GM12878 (cell line): ENCODE results near the gene SLC16A10. TPM values are rescaled to one million over a fixed set of nuclear protein-coding genes. Genes with fewer than 3 reads are reported as not detected.

Source experiments
- ATAC-seq: fragments of 200-7000 bp; cut with Tn5 transposase; 3 replicates; pipeline ENCODE4 v1.9.1; 2020; ENCODE audit warnings: mild to moderate bottlenecking, moderate library complexity
- BruUV-seq: library from RNA; stranded (reverse); fragments of 400-500 nt; replicated peaks from 2 replicates; lab custom pipeline; 2021; lab: Mats Ljungman, UMichigan
- CTCF ChIA-PET: fragments of 300-600 bp; sonication (Branson Sonifier 250); formaldehyde crosslinking; extraction: SDS; loops from one replicate; lab custom pipeline; 2021; ENCODE audit warnings: inconsistent platforms; lab: Yijun Ruan, JAX
- POLR2A ChIA-PET: fragments of 350-600 bp; formaldehyde crosslinking; extraction: SDS; loops from one replicate; lab custom pipeline; 2021; ENCODE audit warnings: inconsistent platforms; lab: Charles Lee
- RAD21 ChIA-PET: fragments of 300-600 bp; sonication (Branson Sonifier 250); formaldehyde crosslinking; loops from one replicate; lab custom pipeline; 2023; ENCODE audit warnings: antibody characterized with exemption; ENCODE audit not compliant: unreplicated experiment; lab: Charles Lee
- SMC1A ChIA-PET: fragments of 300-600 bp; sonication (Branson Sonifier 250); formaldehyde crosslinking; loops from one replicate; lab custom pipeline; 2023; ENCODE audit not compliant: unreplicated experiment, uncharacterized antibody; lab: Charles Lee
- DNase-seq: peaks from one replicate; pipeline ENCODE4 v3.0.0-alpha.2; 2011; ENCODE audit warnings: low read depth, low spot score
- FAIRE-seq: peaks from 3 replicates; lab custom pipeline; 2011; peaks lifted over from hg19 to GRCh38; lab: Jason Lieb, UNC
- H2AFZ ChIP-seq: 2 replicates; pipeline ENCODE4 v1.6.0; 2011; ENCODE audit warnings: low read depth, low read length, control low read depth; ENCODE audit not compliant: control insufficient read depth
- H3K27ac ChIP-seq: 2 replicates; pipeline ENCODE4 v1.5.1; 2011; ENCODE audit warnings: control low read depth; ENCODE audit not compliant: control insufficient read depth, insufficient read depth
- H3K27me3 ChIP-seq, 2 experiments: replicated peaks in 1 of 2; 2 replicates each; pipeline versions ENCODE4 v1.6.0 to v1.6.1; 2011; ENCODE audit warnings: low read length in 1 of 2; ENCODE audit not compliant: control insufficient read depth in 2 of 2, insufficient read depth in 2 of 2
- H3K36me3 ChIP-seq, 2 experiments: 2 replicates each; pipeline ENCODE4 v1.5.1; 2011; ENCODE audit warnings: low read length in 1 of 2; ENCODE audit not compliant: control insufficient read depth in 2 of 2, insufficient read depth in 2 of 2
- H3K4me1 ChIP-seq: 2 replicates; pipeline ENCODE4 v1.6.1; 2011; ENCODE audit warnings: mild to moderate bottlenecking, low read length, moderate library complexity, mixed read lengths; ENCODE audit not compliant: control insufficient read depth, insufficient read depth
- H3K4me2 ChIP-seq: 2 replicates; pipeline ENCODE4 v1.6.0; 2011; ENCODE audit warnings: control low read depth; ENCODE audit not compliant: control insufficient read depth, insufficient read depth
- H3K4me3 ChIP-seq: fragments of 200-600 bp; sonication (generic); 2 replicates; pipeline ENCODE4 v1.5.1; 2016
- H3K79me2 ChIP-seq: 2 replicates; pipeline ENCODE4 v1.6.0; 2011; ENCODE audit warnings: low read length; ENCODE audit not compliant: control insufficient read depth, insufficient read depth
- H3K9ac ChIP-seq: 2 replicates; pipeline ENCODE4 v1.8.0; 2011; ENCODE audit warnings: low read length, control low read depth, mixed read lengths; ENCODE audit not compliant: control insufficient read depth, insufficient read depth
- H3K9me3 ChIP-seq: replicated peaks from 3 replicates; pipeline ENCODE4 v1.5.1; 2011; ENCODE audit warnings: mild to moderate bottlenecking, low read length; ENCODE audit not compliant: control insufficient read depth, insufficient read depth
- H4K20me1 ChIP-seq: 2 replicates; pipeline ENCODE4 v1.6.0; 2011; ENCODE audit not compliant: control insufficient read depth, insufficient read depth
- ATF7 ChIP-seq: fragments of 450-650 bp; IDR thresholded peaks from 2 replicates; pipeline ENCODE4 v1.6.1; 2016; ENCODE audit warnings: low read depth, mild to moderate bottlenecking
- CBX3 ChIP-seq: fragments of 200-600 bp; sonication (generic); IDR thresholded peaks from 2 replicates; pipeline ENCODE4 v1.6.1; 2016; ENCODE audit warnings: low read depth, borderline replicate concordance
- CHD1 ChIP-seq: IDR thresholded peaks from 2 replicates; pipeline ENCODE4 v1.6.1; 2012; ENCODE audit warnings: low read depth, low read length, improper control_type of control experiment
- KLF5 ChIP-seq: fragments of 450-650 bp; IDR thresholded peaks from 2 replicates; pipeline ENCODE4 v1.6.1; 2014; ENCODE audit warnings: mild to moderate bottlenecking; ENCODE audit not compliant: partially characterized antibody
- NBN ChIP-seq: fragments of 450-650 bp; IDR thresholded peaks from 2 replicates; pipeline ENCODE4 v1.6.1; 2016
- NR2C1 ChIP-seq: fragments of 450-650 bp; IDR thresholded peaks from 2 replicates; pipeline ENCODE4 v1.6.1; 2017; ENCODE audit warnings: antibody characterized with exemption, mild to moderate bottlenecking, moderate library complexity
- RUNX3 ChIP-seq: IDR thresholded peaks from 2 replicates; pipeline ENCODE4 v1.6.1; 2012; ENCODE audit warnings: low read length, inconsistent platforms
- SMARCA5 ChIP-seq: fragments of 450-650 bp; IDR thresholded peaks from 2 replicates; pipeline ENCODE4 v1.6.1; 2017; ENCODE audit warnings: mild to moderate bottlenecking
- SRF ChIP-seq, 2 experiments: IDR thresholded peaks; 2 replicates each; pipeline ENCODE4 v1.6.1; 2011; ENCODE audit warnings: low read depth in 2 of 2, low read length in 2 of 2, mild to moderate bottlenecking in 1 of 2, moderate library complexity in 1 of 2
- TARDBP ChIP-seq: IDR thresholded peaks from 2 replicates; pipeline ENCODE4 v1.6.1; 2016; ENCODE audit warnings: borderline replicate concordance
- TCF7 ChIP-seq: IDR thresholded peaks from 2 replicates; pipeline ENCODE4 v1.6.1; 2014; ENCODE audit warnings: antibody characterized with exemption, borderline replicate concordance
- WGBS: methylation state at CpG from one replicate; pipeline ENCODE4 v1.1.6; 2016; ENCODE audit warnings: low lambda C conversion rate; ENCODE audit not compliant: insufficient replicate concordance, insufficient coverage; ENCODE audit errors: missing lambda C conversion rate; 5-methylcytosine and 5-hydroxymethylcytosine counted together
- in situ Hi-C: fragments of 300-500 bp; cut with MboI; formaldehyde crosslinking; loops from 9 replicates; pipeline ENCODE4 v1.14.3; 2018; ENCODE audit warnings: mixed read lengths
- intact Hi-C: fragments of 100-400 bp; cut with micrococcal nuclease; formaldehyde crosslinking; loops from one replicate; pipeline ENCODE4 v1.14.2; 2022; ENCODE audit not compliant: unreplicated experiment
- polyA plus RNA-seq, 11 experiments: library from polyadenylated mRNA; depleted of rRNA in 4 of 11; unstranded in 6 of 11; stranded (reverse) in 5 of 11; fragments of >200 nt; fragmentation: Nextera tagmentation in 4 of 11; fragmentation: Illumina TruSeq in 1 of 11; extraction: Ambion mirVana in 4 of 11; extraction: Trizol in 1 of 11; gene quantifications; 1 replicate in 1 of 11; 2 replicates in 10 of 11; pipeline versions ENCODE4 v1.2.1 to v1.2.3, GENCODE V29; 2011 to 2016; ENCODE audit warnings: inconsistent platforms in 2 of 11, missing spikeins in 2 of 11, low read depth in 1 of 11
- total RNA-seq, 4 experiments: library from RNA; depleted of rRNA in 3 of 4; stranded (reverse); fragments of >200 nt in 3 of 4; fragmentation: Illumina TruSeq in 1 of 4; extraction: Trizol in 1 of 4; gene quantifications; 2 replicates each; pipeline versions ENCODE4 v1.2.1 to v1.2.3, GENCODE V29; 2013 to 2021
- TF ChIP-seq, protein P1 (sequence below): fragments of 450-650 bp; IDR thresholded peaks from 2 replicates; pipeline ENCODE4 v1.6.1; 2017; ENCODE audit warnings: mild to moderate bottlenecking, low read depth, inconsistent platforms; ENCODE audit not compliant: poor library complexity, severe bottlenecking
- TF ChIP-seq, protein P2 (sequence below): fragments of 450-650 bp; IDR thresholded peaks from 2 replicates; pipeline ENCODE4 v1.6.1; 2017; ENCODE audit warnings: mild to moderate bottlenecking
- TF ChIP-seq, protein P3 (sequence below): fragments of 450-650 bp; IDR thresholded peaks from 2 replicates; pipeline ENCODE4 v1.6.1; 2017; ENCODE audit warnings: low read depth, mild to moderate bottlenecking, moderate library complexity
- TF ChIP-seq, protein P4 (sequence below): IDR thresholded peaks from 2 replicates; pipeline ENCODE4 v1.6.1; 2012; ENCODE audit warnings: low read length, inconsistent platforms
- TF ChIP-seq, protein P5 (sequence below): IDR thresholded peaks from 2 replicates; pipeline ENCODE4 v1.6.1; 2011; ENCODE audit warnings: borderline replicate concordance, low read depth, mild to moderate bottlenecking, moderate library complexity, low read length; ENCODE audit not compliant: insufficient read depth, poor library complexity, severe bottlenecking

Gene SLC16A10
- total and polyA plus RNA-seq, 10 of the 15 experiments (the other 5 are each of a cell fraction or from before 2014, with no cell fraction given) = 2.3 to 19.0 (median 8.0) TPM

DNA sequence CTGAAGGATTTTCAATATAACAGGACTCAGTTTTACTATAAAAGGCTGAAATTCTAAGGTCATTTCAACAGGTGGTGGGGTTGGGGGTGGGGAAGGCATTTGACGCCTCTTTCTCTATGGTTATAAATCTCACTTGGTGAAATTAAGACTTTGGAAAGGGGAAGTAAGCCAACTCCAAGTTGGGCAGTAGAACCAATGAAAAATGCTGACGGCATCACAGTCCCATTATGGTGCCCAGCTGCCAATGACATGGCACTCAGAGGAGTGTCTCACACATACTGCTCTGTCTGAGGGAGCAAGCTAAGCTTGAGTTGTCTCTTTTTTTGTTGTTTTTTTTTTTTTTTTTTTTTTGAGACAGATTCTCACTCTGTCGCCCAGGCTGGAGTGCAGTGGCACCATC lies 4.7 kb downstream of the SLC16A10 start:
- H3K4me3 ChIP-seq = no peak overlapping the region
- H3K27ac ChIP-seq = no peak overlapping the region
- no peak overlapping the region for H2AFZ ChIP-seq
- peaks cover 0 to 6% of the 10 kb centered on the region in 2 experiments; a peak in 2 of 4 replicates for H3K27me3 ChIP-seq
- intact Hi-C loops = no loop called here
- H3K36me3 ChIP-seq = no peaks in the 10 kb centered on the region
- FAIRE-seq = no peak
- RAD21 ChIA-PET = interaction anchor here (1.5 kb wide), 1 partner anchor 22 kb away, joined by 3 read pairs; no protein-coding TSS in a partner anchor
- in situ Hi-C loops = no loop called here
- no peak for TF ChIP-seq CBX3
- TF ChIP-seq, protein P1, sequence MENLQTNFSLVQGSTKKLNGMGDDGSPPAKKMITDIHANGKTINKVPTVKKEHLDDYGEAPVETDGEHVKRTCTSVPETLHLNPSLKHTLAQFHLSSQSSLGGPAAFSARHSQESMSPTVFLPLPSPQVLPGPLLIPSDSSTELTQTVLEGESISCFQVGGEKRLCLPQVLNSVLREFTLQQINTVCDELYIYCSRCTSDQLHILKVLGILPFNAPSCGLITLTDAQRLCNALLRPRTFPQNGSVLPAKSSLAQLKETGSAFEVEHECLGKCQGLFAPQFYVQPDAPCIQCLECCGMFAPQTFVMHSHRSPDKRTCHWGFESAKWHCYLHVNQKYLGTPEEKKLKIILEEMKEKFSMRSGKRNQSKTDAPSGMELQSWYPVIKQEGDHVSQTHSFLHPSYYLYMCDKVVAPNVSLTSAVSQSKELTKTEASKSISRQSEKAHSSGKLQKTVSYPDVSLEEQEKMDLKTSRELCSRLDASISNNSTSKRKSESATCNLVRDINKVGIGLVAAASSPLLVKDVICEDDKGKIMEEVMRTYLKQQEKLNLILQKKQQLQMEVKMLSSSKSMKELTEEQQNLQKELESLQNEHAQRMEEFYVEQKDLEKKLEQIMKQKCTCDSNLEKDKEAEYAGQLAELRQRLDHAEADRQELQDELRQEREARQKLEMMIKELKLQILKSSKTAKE = no peak
- no peak for TF ChIP-seq NBN
- no peak for TF ChIP-seq RUNX3
- TF ChIP-seq, protein P2, sequence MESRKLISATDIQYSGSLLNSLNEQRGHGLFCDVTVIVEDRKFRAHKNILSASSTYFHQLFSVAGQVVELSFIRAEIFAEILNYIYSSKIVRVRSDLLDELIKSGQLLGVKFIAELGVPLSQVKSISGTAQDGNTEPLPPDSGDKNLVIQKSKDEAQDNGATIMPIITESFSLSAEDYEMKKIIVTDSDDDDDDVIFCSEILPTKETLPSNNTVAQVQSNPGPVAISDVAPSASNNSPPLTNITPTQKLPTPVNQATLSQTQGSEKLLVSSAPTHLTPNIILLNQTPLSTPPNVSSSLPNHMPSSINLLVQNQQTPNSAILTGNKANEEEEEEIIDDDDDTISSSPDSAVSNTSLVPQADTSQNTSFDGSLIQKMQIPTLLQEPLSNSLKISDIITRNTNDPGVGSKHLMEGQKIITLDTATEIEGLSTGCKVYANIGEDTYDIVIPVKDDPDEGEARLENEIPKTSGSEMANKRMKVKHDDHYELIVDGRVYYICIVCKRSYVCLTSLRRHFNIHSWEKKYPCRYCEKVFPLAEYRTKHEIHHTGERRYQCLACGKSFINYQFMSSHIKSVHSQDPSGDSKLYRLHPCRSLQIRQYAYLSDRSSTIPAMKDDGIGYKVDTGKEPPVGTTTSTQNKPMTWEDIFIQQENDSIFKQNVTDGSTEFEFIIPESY = no peak
- TF ChIP-seq, protein P3, sequence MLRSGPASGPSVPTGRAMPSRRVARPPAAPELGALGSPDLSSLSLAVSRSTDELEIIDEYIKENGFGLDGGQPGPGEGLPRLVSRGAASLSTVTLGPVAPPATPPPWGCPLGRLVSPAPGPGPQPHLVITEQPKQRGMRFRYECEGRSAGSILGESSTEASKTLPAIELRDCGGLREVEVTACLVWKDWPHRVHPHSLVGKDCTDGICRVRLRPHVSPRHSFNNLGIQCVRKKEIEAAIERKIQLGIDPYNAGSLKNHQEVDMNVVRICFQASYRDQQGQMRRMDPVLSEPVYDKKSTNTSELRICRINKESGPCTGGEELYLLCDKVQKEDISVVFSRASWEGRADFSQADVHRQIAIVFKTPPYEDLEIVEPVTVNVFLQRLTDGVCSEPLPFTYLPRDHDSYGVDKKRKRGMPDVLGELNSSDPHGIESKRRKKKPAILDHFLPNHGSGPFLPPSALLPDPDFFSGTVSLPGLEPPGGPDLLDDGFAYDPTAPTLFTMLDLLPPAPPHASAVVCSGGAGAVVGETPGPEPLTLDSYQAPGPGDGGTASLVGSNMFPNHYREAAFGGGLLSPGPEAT = no peak
- TF ChIP-seq, protein P4, sequence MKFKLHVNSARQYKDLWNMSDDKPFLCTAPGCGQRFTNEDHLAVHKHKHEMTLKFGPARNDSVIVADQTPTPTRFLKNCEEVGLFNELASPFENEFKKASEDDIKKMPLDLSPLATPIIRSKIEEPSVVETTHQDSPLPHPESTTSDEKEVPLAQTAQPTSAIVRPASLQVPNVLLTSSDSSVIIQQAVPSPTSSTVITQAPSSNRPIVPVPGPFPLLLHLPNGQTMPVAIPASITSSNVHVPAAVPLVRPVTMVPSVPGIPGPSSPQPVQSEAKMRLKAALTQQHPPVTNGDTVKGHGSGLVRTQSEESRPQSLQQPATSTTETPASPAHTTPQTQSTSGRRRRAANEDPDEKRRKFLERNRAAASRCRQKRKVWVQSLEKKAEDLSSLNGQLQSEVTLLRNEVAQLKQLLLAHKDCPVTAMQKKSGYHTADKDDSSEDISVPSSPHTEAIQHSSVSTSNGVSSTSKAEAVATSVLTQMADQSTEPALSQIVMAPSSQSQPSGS = no peak
- TF ChIP-seq TCF7 = no peak
- TF ChIP-seq, protein P5, sequence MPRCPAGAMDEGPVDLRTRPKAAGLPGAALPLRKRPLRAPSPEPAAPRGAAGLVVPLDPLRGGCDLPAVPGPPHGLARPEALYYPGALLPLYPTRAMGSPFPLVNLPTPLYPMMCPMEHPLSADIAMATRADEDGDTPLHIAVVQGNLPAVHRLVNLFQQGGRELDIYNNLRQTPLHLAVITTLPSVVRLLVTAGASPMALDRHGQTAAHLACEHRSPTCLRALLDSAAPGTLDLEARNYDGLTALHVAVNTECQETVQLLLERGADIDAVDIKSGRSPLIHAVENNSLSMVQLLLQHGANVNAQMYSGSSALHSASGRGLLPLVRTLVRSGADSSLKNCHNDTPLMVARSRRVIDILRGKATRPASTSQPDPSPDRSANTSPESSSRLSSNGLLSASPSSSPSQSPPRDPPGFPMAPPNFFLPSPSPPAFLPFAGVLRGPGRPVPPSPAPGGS = no peak
- no peak for TF ChIP-seq KLF5
- no peak for TF ChIP-seq NR2C1
- no peak for TF ChIP-seq ATF7
- no peak for TF ChIP-seq SMARCA5
- no peak for TF ChIP-seq CHD1
- TF ChIP-seq SRF (IDR thresholded peaks at IDR 0.05; ENCODE audit: low read depth in 2 of 2, low read length in 2 of 2) = no peak
- TF ChIP-seq TARDBP = no peak
- TF ChIP-seq, all 136 proteins: peak for 0
- BruUV-seq = no TSS peak
- Histone ChIP-seq H3K4me1 (peaks cover 5% of the 10 kb centered on the region), H3K9me3 (no peaks in the 10 kb centered on the region; the same call in 1 of the 3 replicates), H3K9ac (no peak overlapping the region), H3K79me2 (peaks cover 12% of the 10 kb centered on the region), H4K20me1 (no peaks in the 10 kb centered on the region), H3K4me2 (no peak overlapping the region)
- DNase-seq = no peak
- ChIA-PET POLR2A (no interaction called here), CTCF (no interaction called here), SMC1A (no interaction called here)
- ATAC-seq = no peak
- 66% methylated on average over 2 of the region's 3 CpGs for WGBS
